ENCODE results near the gene NOXO1.

The NOXO1 gene

GRCh38 chr16:1977875-1978268 lies 3.4 kb downstream of the NOXO1 start:
- Mint-ChIP-seq H3K36me3 (peaks cover 11% of the 10 kb centered on the region), H3K9me3 (no peaks in the 10 kb centered on the region), H3K4me3 (no peak overlapping the region), H3K4me1 (peaks cover 3% of the 10 kb centered on the region), H3K27ac (no peak overlapping the region), H3K27me3 (peaks cover 2% of the 10 kb centered on the region)

DNA sequence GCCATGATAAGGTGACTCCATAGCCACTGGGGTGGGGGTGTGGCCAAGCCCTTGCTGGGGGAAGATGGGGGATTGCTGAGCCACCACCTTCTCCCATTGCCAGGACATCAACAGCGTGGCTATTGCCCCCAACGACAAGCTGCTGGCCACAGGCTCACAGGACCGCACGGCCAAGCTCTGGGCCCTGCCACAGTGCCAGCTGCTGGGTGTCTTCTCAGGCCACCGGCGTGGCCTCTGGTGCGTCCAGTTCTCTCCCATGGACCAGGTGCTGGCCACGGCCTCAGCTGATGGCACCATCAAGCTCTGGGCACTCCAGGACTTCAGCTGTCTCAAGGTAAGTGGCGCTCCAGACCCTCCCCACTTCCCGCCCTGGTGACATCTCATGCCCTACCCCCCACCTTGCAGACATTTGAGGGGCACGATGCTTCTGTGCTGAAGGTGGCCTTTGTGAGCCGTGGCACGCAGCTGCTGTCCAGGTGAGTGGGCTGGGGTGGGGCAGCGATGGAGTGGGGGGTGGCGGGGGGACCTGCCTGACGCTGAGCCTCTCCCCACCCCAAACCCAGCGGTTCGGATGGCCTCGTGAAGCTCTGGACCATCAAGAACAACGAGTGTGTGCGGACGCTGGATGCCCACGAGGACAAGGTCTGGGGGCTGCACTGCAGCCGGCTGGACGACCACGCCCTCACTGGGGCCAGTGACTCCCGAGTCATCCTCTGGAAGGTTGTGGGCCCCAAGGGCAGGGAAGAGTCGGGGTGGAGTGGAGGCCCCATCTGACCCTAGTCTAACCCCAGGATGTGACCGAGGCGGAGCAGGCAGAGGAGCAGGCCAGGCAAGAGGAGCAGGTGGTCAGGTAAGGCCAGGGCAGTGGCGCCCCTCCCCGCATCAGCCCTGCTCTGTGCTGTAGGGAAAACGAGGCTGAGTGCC lies 4.1 kb downstream of the NOXO1 start:
- peaks cover 11% of the 10 kb centered on the region for H3K36me3 Mint-ChIP-seq
- H3K27ac Mint-ChIP-seq = peak overlapping the region; percentile 18
- H3K4me1 Mint-ChIP-seq = peaks cover 6% of the 10 kb centered on the region
- H3K27me3 Mint-ChIP-seq = peaks cover 2% of the 10 kb centered on the region
- no peak overlapping the region for H3K4me3 Mint-ChIP-seq
- H3K9me3 Mint-ChIP-seq = no peaks in the 10 kb centered on the region

DNA sequence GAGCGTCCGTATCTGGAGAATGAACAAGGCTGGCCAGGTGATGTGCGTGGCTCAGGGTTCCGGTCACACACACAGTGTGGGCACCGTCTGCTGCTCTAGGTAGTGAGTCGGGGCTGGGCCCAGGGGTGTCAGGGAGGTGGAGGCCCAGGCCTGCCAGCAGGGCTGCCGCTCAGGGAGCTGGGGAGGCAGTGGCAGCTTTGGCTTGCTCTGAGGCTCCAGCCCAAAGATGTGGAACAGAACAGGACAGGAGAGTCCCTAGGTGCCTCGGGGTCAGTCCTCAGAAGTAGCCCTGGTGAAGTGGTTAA lies 5.1 kb downstream of the NOXO1 start:
- H3K27ac Mint-ChIP-seq = no peak overlapping the region

DNA sequence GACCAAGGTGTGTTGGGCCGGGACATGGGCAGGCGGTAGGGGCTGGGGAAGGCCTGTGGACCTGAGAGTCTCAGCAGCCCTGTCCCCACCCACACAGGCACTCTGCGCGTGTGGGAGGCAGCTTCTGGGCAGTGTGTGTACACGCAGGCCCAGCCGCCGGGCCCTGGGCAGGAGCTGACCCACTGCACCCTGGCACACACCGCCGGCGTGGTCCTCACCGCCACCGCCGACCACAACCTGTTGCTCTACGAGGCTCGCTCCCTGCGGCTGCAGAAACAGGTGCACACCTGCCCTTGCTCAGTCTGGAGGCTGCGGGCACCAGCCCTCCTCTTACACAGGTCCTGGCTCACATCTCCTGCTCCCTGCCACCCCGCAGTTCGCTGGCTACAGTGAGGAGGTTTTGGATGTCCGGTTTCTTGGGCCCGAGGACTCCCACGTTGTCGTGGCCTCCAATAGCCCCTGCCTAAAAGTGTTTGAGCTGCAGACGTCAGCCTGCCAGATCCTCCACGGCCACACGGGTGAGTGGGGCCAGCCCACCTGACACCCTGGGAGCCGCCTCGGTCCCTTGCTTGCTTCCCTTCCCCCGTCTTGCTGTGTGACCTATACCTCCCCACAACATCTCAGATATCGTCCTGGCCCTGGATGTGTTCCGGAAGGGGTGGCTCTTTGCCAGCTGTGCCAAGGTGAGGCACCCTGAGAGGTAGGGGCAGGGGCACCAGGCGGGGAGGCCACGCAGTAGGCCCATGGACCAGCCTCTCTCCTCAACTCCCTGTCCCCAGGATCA lies 5.6 kb downstream of the NOXO1 start:
- H3K4me3 Mint-ChIP-seq = no peak overlapping the region
- peaks cover 20% of the 10 kb centered on the region for H3K4me1 Mint-ChIP-seq
- H3K27ac Mint-ChIP-seq = no peak overlapping the region
- no peaks in the 10 kb centered on the region for H3K9me3 Mint-ChIP-seq
- no peaks in the 10 kb centered on the region for H3K27me3 Mint-ChIP-seq
- peaks cover 11% of the 10 kb centered on the region for H3K36me3 Mint-ChIP-seq

More for the DNA sequence above, 5.1 kb downstream of the NOXO1 start:
- no peaks in the 10 kb centered on the region for H3K9me3 Mint-ChIP-seq
- H3K27me3 Mint-ChIP-seq = peaks cover under 1% of the 10 kb centered on the region
- H3K36me3 Mint-ChIP-seq = peaks cover 11% of the 10 kb centered on the region
- H3K4me1 Mint-ChIP-seq = peaks cover 15% of the 10 kb centered on the region
- no peak overlapping the region for H3K4me3 Mint-ChIP-seq

DNA sequence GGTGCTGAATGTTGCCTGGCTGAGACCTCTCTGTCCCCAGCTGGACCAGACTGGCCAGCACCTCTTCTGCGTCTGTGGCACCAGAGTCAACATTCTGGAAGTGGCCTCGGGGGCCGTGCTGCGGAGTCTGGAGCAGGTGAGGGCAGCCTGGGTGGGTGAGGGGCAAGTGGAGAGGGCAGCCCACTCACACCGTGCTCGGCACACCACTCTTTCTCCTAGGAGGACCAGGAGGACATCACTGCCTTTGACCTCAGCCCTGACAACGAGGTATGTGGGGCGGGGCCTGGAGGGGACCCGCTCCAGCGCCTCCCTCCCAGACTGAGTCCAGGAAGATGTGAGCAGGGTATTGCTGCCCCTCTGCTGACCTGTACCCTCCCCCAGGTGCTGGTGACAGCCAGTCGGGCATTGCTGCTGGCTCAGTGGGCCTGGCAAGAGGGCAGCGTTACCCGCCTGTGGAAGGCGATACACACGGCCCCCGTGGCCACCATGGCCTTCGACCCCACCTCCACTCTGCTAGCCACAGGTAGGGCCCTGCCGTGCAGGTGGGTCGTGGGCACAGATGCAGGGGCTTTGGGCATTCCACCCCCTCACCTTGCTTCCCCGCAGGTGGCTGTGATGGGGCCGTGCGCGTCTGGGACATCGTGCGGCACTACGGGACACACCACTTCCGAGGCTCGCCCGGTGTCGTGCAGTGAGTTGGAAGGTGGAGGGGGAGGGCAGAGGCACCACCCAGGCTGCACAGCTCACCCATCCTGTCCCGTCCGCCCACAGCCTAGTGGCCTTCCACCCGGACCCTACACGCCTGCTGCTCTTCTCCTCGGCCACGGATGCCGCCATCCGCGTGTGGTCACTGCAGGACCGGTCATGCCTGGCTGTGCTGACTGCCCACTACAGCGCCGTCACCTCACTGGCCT lies 6.9 kb downstream of the NOXO1 start:
- peaks cover 20% of the 10 kb centered on the region for H3K4me1 Mint-ChIP-seq
- no peaks in the 10 kb centered on the region for H3K9me3 Mint-ChIP-seq
- H3K36me3 Mint-ChIP-seq = peaks cover 10% of the 10 kb centered on the region
- no peaks in the 10 kb centered on the region for H3K27me3 Mint-ChIP-seq
- H3K27ac Mint-ChIP-seq = no peak overlapping the region
- no peak overlapping the region for H3K4me3 Mint-ChIP-seq

DNA sequence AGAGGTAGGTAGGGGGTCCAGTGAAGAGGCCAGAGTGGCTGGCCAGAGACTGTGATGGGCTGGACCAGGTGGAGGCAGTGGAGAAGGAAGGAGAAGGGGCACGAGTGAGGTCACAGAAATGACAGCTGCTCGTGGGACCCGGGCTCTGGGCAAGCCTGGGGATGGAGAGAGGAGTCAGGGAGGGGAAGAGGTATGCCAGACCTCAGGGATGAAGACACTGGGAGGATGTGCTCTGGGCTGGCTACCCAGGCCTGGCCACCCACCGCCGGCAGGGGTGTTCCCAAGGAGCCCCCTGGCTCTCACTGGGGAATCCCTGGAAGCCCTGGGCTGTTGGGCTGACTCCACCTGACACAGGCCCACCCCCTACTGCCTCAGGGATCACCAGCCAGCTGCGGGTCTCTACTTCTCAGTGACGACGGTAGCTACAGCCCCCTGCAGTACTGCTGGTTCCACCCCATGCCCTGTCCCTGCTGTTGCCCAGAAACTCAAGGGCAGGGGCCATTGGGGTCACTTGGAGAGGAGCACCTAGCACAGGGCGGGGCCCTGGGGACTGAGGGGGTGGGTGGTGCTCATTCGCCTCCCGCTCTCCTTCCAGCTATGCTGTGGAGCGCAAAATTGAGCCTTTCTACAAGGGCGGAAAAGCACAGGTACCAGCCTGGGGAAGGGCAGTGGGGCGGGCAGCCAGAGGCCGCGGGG lies 7.7 kb downstream of the NOXO1 start:
- Mint-ChIP-seq H3K4me3 (no peak overlapping the region), H3K27me3 (no peaks in the 10 kb centered on the region), H3K27ac (no peak overlapping the region), H3K9me3 (no peaks in the 10 kb centered on the region), H3K36me3 (peaks cover 10% of the 10 kb centered on the region), H3K4me1 (peaks cover 20% of the 10 kb centered on the region)

- no peak overlapping the region for H3K27ac Mint-ChIP-seq
Measured at GRCh38 chr16:1972490-1972877, 8.8 kb downstream of the NOXO1 start.

GRCh38 chr16:1971796-1972489 lies 9.3 kb downstream of the NOXO1 start, which contains the start of gene TBL3:
Gene TBL3, plus strand, starts transcription at chr16:1972053. Its CDS starts 112 bp downstream, at chr16:1972165.
- Mint-ChIP-seq H3K27ac (peak within 1 kb of the TSS; percentile 96), H3K9me3 (no peaks in the 10 kb centered on the region), H3K4me3 (peak within 1 kb of the TSS; percentile 98), H3K4me1 (peaks cover 20% of the 10 kb centered on the region), H3K27me3 (no peaks in the 10 kb centered on the region), H3K36me3 (peaks cover 6% of the 10 kb centered on the region)

More at GRCh38 chr16:1972490-1972877, 8.8 kb downstream of the NOXO1 start:
- H3K4me1 Mint-ChIP-seq = peaks cover 20% of the 10 kb centered on the region
- H3K9me3 Mint-ChIP-seq = no peaks in the 10 kb centered on the region
- no peaks in the 10 kb centered on the region for H3K27me3 Mint-ChIP-seq
- H3K36me3 Mint-ChIP-seq = peaks cover 8% of the 10 kb centered on the region
- H3K4me3 Mint-ChIP-seq = peak overlapping the region; percentile 98

- peaks cover 11% of the 10 kb centered on the region for H3K36me3 Mint-ChIP-seq
- H3K4me3 Mint-ChIP-seq = no peak overlapping the region
- H3K27me3 Mint-ChIP-seq = no peaks in the 10 kb centered on the region
- H3K27ac Mint-ChIP-seq = no peak overlapping the region
- H3K4me1 Mint-ChIP-seq = peaks cover 29% of the 10 kb centered on the region
- H3K9me3 Mint-ChIP-seq = no peaks in the 10 kb centered on the region
Measured at GRCh38 chr16:1968146-1968953, 12.9 kb downstream of the NOXO1 start.

- Mint-ChIP-seq H3K4me1 (peaks cover 23% of the 10 kb centered on the region), H3K9me3 (no peaks in the 10 kb centered on the region), H3K27ac (peak within 1 kb of the TSS; percentile 95), H3K27me3 (no peaks in the 10 kb centered on the region), H3K36me3 (peaks cover 18% of the 10 kb centered on the region), H3K4me3 (peak within 1 kb of the TSS; percentile 94)
Measured at GRCh38 chr16:1966460-1966859, 14.8 kb downstream of the NOXO1 start, which contains the start of gene RNF151. Gene RNF151, plus strand, starts transcription at chr16:1966856. Its CDS starts 26 bp downstream, at chr16:1966882.

DNA sequence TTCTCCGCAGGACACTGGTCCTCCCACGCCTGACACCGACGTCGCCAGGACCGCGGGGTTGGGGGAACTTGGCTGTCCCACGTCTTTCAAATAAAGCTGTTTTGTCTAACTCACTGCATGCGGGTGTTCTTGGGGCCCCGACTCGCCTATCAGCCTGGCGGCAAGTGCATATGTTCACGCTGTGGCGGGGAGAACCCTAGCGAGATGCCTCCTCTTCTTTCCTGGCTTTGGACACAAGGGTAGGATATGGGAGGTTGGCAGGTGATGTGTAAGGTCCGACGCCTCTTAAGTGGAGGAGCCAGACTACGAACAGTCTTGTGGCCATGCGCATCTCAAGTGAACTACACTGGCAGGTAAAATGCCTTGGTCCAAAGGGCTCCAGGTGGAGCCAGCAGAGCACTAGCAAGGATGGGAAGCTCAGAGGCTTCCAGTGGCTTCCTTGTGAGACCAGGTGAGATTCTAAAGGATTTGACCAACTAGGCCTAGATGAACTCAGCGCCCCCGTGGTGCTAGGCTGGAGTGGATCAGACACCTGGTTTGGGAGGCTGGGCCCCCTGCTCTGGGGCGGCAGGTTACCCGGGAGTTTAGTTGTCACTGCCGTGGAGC lies 15.8 kb downstream of the NOXO1 start:
- peaks cover 25% of the 10 kb centered on the region for H3K4me1 Mint-ChIP-seq
- H3K9me3 Mint-ChIP-seq = no peaks in the 10 kb centered on the region
- no peaks in the 10 kb centered on the region for H3K27me3 Mint-ChIP-seq
- peak overlapping the region; percentile 94 for H3K4me3 Mint-ChIP-seq
- peak overlapping the region; percentile 95 for H3K27ac Mint-ChIP-seq
- H3K36me3 Mint-ChIP-seq = peaks cover 22% of the 10 kb centered on the region

- Mint-ChIP-seq H3K36me3 (peaks cover 22% of the 10 kb centered on the region), H3K9me3 (no peaks in the 10 kb centered on the region), H3K4me3 (peak within 1 kb of the TSS; percentile 94), H3K27me3 (no peaks in the 10 kb centered on the region), H3K4me1 (peaks cover 31% of the 10 kb centered on the region), H3K27ac (peak within 1 kb of the TSS; percentile 98)
Measured at GRCh38 chr16:1964506-1965395, 16.5 kb downstream of the NOXO1 start, which contains the start of gene RPS2. Gene RPS2, minus strand, starts transcription at chr16:1964826. Its CDS starts 201 bp downstream, at chr16:1964625.
